CD1c-positive myeloid dendritic cell (primary cell): ENCODE results near the gene S100A13.
A peak's percentile ranks its signal among the peaks of the same experiment; 100 is the strongest.

Experiments
- DNase-seq: peaks from one replicate; pipeline ENCODE4 v3.0.0-alpha.2; 2016; ENCODE audit errors: extremely low spot score

The S100A13 gene

GRCh38 chr1:153626477-153626903 lies 815 bp downstream of the S100A13 start:
- no peak for DNase-seq

GRCh38 chr1:153624965-153625611 lies 2.2 kb downstream of the S100A13 start:
- no peak for DNase-seq

- DNase-seq = peak; percentile 79
Measured at GRCh38 chr1:153623101-153623500, 4.2 kb downstream of the S100A13 start.

GRCh38 chr1:153619171-153619570 lies 8.1 kb downstream of the S100A13 start:
- no peak for DNase-seq

- peak; percentile 70 for DNase-seq
Measured at GRCh38 chr1:153617663-153618062, 9.6 kb downstream of the S100A13 start.

GRCh38 chr1:153616917-153617311 lies 10.4 kb downstream of the S100A13 start:
- DNase-seq = no peak

GRCh38 chr1:153616144-153616916 lies 11.0 kb downstream of the S100A13 start, which contains the start of gene S100A14:
Gene S100A14 (minus strand): TSS chr1:153616325. CDS start chr1:153615858, 467 bp downstream.
- no peak for DNase-seq

GRCh38 chr1:153615406-153615805 lies 11.9 kb downstream of the S100A13 start:
- DNase-seq = no peak

GRCh38 chr1:153614906-153615305 lies 12.4 kb downstream of the S100A13 start:
- DNase-seq = no peak

GRCh38 chr1:153614189-153614900 lies 13.0 kb downstream of the S100A13 start:
- no peak for DNase-seq

- no peak for DNase-seq
Measured at GRCh38 chr1:153613406-153613805, 13.9 kb downstream of the S100A13 start.

- DNase-seq = no peak
Measured at GRCh38 chr1:153612755-153613331, 14.5 kb downstream of the S100A13 start, which contains the start of gene S100A16. Gene S100A16 (minus strand): TSS chr1:153613137. CDS start chr1:153608151, 4,986 bp downstream.

- no peak for DNase-seq
Measured at GRCh38 chr1:153612111-153612754, 15.1 kb downstream of the S100A13 start.

- DNase-seq = no peak
Measured at GRCh38 chr1:153611356-153611755, 15.9 kb downstream of the S100A13 start.

GRCh38 chr1:153610811-153611301 lies 16.4 kb downstream of the S100A13 start:
- peak; percentile 68 for DNase-seq

- DNase-seq = peak; percentile 56
Measured at GRCh38 chr1:153610334-153610733, 17.0 kb downstream of the S100A13 start.

- DNase-seq = no peak
Measured at GRCh38 chr1:153609585-153609907, 17.8 kb downstream of the S100A13 start.

GRCh38 chr1:153608742-153609584 lies 18.3 kb downstream of the S100A13 start:
- DNase-seq = peak; percentile 72

GRCh38 chr1:153608089-153608682 lies 19.1 kb downstream of the S100A13 start:
- no peak for DNase-seq

GRCh38 chr1:153607381-153607780 lies 19.9 kb downstream of the S100A13 start:
- no peak for DNase-seq
